Sigmoid colon (tissue), 7 donors: Measurements from ENCODE around the gene PRKCB. TPM values are rescaled to one million over a fixed set of nuclear protein-coding genes. Genes with fewer than 3 reads are reported as not detected.

Experiments
- DNase-seq: peaks from one replicate; pipeline ENCODE4 v3.0.0-alpha.2; 2019
- H3K27ac ChIP-seq, 4 donors: fragments of 200-600 bp; sonication (generic); one replicate each; pipeline ENCODE4 v1.5.1; 2016 to 2019; ENCODE audit warnings: mild to moderate bottlenecking in 1 of 4
- H3K27me3 ChIP-seq, 3 donors: fragments of 200-600 bp; sonication (generic); one replicate each; pipeline ENCODE4 v1.5.1; 2019; ENCODE audit warnings: mild to moderate bottlenecking in 1 of 3
- H3K36me3 ChIP-seq, 4 donors: fragments of 200-600 bp; sonication (generic); one replicate each; pipeline ENCODE4 v1.5.1; 2016 to 2019
- H3K4me1 ChIP-seq, 4 donors: fragments of 200-600 bp; sonication (generic); one replicate each; pipeline ENCODE4 v1.5.1; 2017 to 2019
- H3K4me3 ChIP-seq, 4 donors: fragments of 200-600 bp; sonication (generic); one replicate each; pipeline ENCODE4 v1.5.1; 2017 to 2019; ENCODE audit warnings: mild to moderate bottlenecking in 2 of 4, moderate library complexity in 1 of 4
- H3K9me3 ChIP-seq, 4 donors: fragments of 200-600 bp in 3 of 4; sonication (generic) in 3 of 4; one replicate each; pipeline versions ENCODE4 v1.5.1 to v1.6.1; 2013 to 2019
- CTCF ChIP-seq, 4 experiments: fragments of 450-650 bp in 3 of 4; fragments of 200-600 bp in 1 of 4; IDR thresholded peaks; one replicate each; pipeline ENCODE4 v1.5.1; 2016 to 2019; ENCODE audit warnings: antibody characterized with exemption in 4 of 4, mild to moderate bottlenecking in 3 of 4, moderate library complexity in 2 of 4
- EP300 ChIP-seq, 4 donors: sonication (generic); formaldehyde crosslinking; IDR thresholded peaks; one replicate each; pipeline ENCODE4 v1.6.1; 2017; ENCODE audit warnings: antibody characterized with exemption in 4 of 4
- POLR2A ChIP-seq, 2 donors: fragments of 450-650 bp; IDR thresholded peaks; one replicate each; pipeline ENCODE4 v1.6.1; 2016; ENCODE audit warnings: antibody characterized with exemption in 2 of 2, mild to moderate bottlenecking in 2 of 2, moderate library complexity in 2 of 2
- POLR2AphosphoS5 ChIP-seq, 4 donors: sonication (generic); formaldehyde crosslinking; IDR thresholded peaks; one replicate each; pipeline ENCODE4 v1.6.1; 2017; ENCODE audit warnings: antibody characterized with exemption in 4 of 4
- WGBS, 2 donors: extraction: QIAGEN DNeasy Blood & Tissue Kit; methylation state at CpG; one replicate each; pipeline ENCODE4 v1.1.7; 2013; 5-methylcytosine and 5-hydroxymethylcytosine counted together
- intact Hi-C: fragments of 100-400 bp; cut with DNase I; formaldehyde crosslinking; loops from one replicate; pipeline ENCODE4 v1.15.1; 2023
- polyA plus RNA-seq, 3 donors: library from polyadenylated mRNA; stranded (reverse); fragments of 200-250 nt; gene quantifications; one replicate each; pipeline ENCODE4 v1.2.3, GENCODE V29; 2013
- total RNA-seq, 4 donors: library from RNA; depleted of rRNA; stranded (reverse); fragments of >200 nt; gene quantifications; one replicate each; pipeline ENCODE4 v1.1.0, GENCODE V29; 2016
- donor health status: healthy with polysubstance abuse.
- donor health status: Bipolar disorder and iron deficiency.
- donor health status: healthy.

The PRKCB gene
- total and polyA plus RNA-seq, 7 donors = 3.0 to 43.8 (median 21.4) TPM

- Histone ChIP-seq H3K9me3 (no peaks in the 10 kb centered on the region), H3K4me3 (no peak overlapping the region), H3K27ac (no peak overlapping the region), H3K36me3 (peaks cover 0 to 13% (median 0%) of the 10 kb centered on the region in 4 donors), H3K4me1 (peaks cover 0 to 5% (median 0%) of the 10 kb centered on the region in 4 donors), H3K27me3 (no peaks in the 10 kb centered on the region)
- TF ChIP-seq CTCF (IDR thresholded peaks at IDR 0.05) = no peak
- no peak for TF ChIP-seq POLR2AphosphoS5 (IDR thresholded peaks at IDR 0.05)
- TF ChIP-seq EP300 (IDR thresholded peaks at IDR 0.05) = no peak
- no peak for TF ChIP-seq POLR2A (IDR thresholded peaks at IDR 0.05)
- intact Hi-C loops = no loop called here
- DNase-seq = no peak
- 86 to 90% methylated on average over 6 of the region's 6 CpGs for WGBS, 2 donors
These were observed 284.0 kb downstream of the PRKCB start for GRCh38 chr16:24119807-24120206.

GRCh38 chr16:24123275-24123674 is 287.5 kb downstream of the PRKCB start:
- Histone ChIP-seq H3K9me3 (no peaks in the 10 kb centered on the region), H3K27me3 (no peaks in the 10 kb centered on the region), H3K27ac (no peak overlapping the region), H3K4me3 (no peak overlapping the region), H3K4me1 (peaks cover 0 to 2% (median 0%) of the 10 kb centered on the region in 4 donors), H3K36me3 (peaks cover 0 to 14% (median 0%) of the 10 kb centered on the region in 4 donors)
- intact Hi-C loops = no loop called here
- no peak for DNase-seq
- no peak for TF ChIP-seq POLR2AphosphoS5 (IDR thresholded peaks at IDR 0.05)
- TF ChIP-seq POLR2A (IDR thresholded peaks at IDR 0.05) = no peak
- no peak for TF ChIP-seq EP300 (IDR thresholded peaks at IDR 0.05)
- TF ChIP-seq CTCF (IDR thresholded peaks at IDR 0.05) = no peak
- WGBS, 2 donors = 90 to 94% methylated on average over 1 of the region's 1 CpG

GRCh38 chr16:24124291-24124690 is 288.5 kb downstream of the PRKCB start:
- 87 to 90% methylated on average over 7 of the region's 7 CpGs for WGBS, 2 donors
- Histone ChIP-seq H3K9me3 (no peaks in the 10 kb centered on the region), H3K4me3 (no peak overlapping the region), H3K27me3 (no peaks in the 10 kb centered on the region), H3K27ac (no peak overlapping the region), H3K4me1 (no peaks in the 10 kb centered on the region), H3K36me3 (peaks cover 0 to 14% (median 0%) of the 10 kb centered on the region in 4 donors)
- DNase-seq = no peak
- no peak for TF ChIP-seq POLR2AphosphoS5 (IDR thresholded peaks at IDR 0.05)
- TF ChIP-seq POLR2A (IDR thresholded peaks at IDR 0.05) = no peak
- intact Hi-C loops = no loop called here

GRCh38 chr16:24125214-24125613 is 289.4 kb downstream of the PRKCB start:
- TF ChIP-seq CTCF (IDR thresholded peaks at IDR 0.05) = no peak
- no peak for TF ChIP-seq POLR2AphosphoS5 (IDR thresholded peaks at IDR 0.05)
- no peak for TF ChIP-seq EP300 (IDR thresholded peaks at IDR 0.05)
- TF ChIP-seq POLR2A (IDR thresholded peaks at IDR 0.05) = no peak
- Histone ChIP-seq H3K4me3 (no peak overlapping the region), H3K27ac (no peak overlapping the region), H3K27me3 (no peaks in the 10 kb centered on the region), H3K9me3 (no peaks in the 10 kb centered on the region), H3K4me1 (no peaks in the 10 kb centered on the region), H3K36me3 (peaks cover 0 to 14% (median 0%) of the 10 kb centered on the region in 4 donors)
- WGBS, 2 donors = 66 to 85% methylated on average over 3 of the region's 3 CpGs
- DNase-seq = no peak
- intact Hi-C loops = no loop called here

- Histone ChIP-seq H3K4me3 (no peak overlapping the region), H3K4me1 (no peaks in the 10 kb centered on the region), H3K27ac (no peak overlapping the region), H3K9me3 (no peaks in the 10 kb centered on the region), H3K27me3 (no peaks in the 10 kb centered on the region), H3K36me3 (peaks cover 0 to 4% (median 0%) of the 10 kb centered on the region in 4 donors)
- no peak for DNase-seq
- TF ChIP-seq CTCF (IDR thresholded peaks at IDR 0.05) = no peak
- TF ChIP-seq POLR2AphosphoS5 (IDR thresholded peaks at IDR 0.05) = no peak
- no peak for TF ChIP-seq POLR2A (IDR thresholded peaks at IDR 0.05)
- no peak for TF ChIP-seq EP300 (IDR thresholded peaks at IDR 0.05)
- WGBS, 2 donors = 69 to 76% methylated on average over 4 of the region's 4 CpGs
- intact Hi-C loops = no loop called here
These were observed 293.7 kb downstream of the PRKCB start for GRCh38 chr16:24129412-24129918.
